Measurements from ENCODE around the gene BDKRB2.

Gene BDKRB2

DNA sequence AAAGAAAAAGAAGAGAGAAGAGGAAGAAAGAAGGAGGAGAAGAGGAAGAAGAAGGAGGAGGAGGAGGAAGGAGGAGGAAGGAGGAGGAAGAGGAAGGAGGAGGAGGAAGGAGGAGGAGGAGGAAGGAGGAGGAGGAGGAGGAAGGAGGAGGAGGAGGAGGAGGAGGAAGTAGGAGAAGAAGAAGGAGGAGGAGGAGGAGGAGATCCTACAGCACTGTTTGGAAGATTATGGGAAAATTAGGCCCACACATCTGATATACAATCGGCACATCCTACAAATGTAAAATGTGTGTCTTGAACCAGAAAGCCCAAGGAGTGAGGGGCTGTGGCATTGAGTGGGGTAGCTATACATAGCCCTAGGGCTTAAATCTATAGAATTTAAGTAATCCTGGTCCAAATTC lies 12.0 kb downstream of the BDKRB2 start:
- no peak overlapping the region for H3K4me3 ChIP-seq (ENCODE audit: low read depth, low read length)
- no peaks in the 10 kb centered on the region for H3K9me3 ChIP-seq (ENCODE audit: severe bottlenecking)
- no peaks in the 10 kb centered on the region for H3K36me3 ChIP-seq
- H3K27me3 ChIP-seq (ENCODE audit: insufficient read depth, low read depth, severe bottlenecking) = no peaks in the 10 kb centered on the region
- TF ChIP-seq CTCF (IDR thresholded peaks at IDR 0.05; ENCODE audit: low read depth, low read length) = no peak
- no peak for DNase-seq
- H3K27ac ChIP-seq = no peak overlapping the region

DNA sequence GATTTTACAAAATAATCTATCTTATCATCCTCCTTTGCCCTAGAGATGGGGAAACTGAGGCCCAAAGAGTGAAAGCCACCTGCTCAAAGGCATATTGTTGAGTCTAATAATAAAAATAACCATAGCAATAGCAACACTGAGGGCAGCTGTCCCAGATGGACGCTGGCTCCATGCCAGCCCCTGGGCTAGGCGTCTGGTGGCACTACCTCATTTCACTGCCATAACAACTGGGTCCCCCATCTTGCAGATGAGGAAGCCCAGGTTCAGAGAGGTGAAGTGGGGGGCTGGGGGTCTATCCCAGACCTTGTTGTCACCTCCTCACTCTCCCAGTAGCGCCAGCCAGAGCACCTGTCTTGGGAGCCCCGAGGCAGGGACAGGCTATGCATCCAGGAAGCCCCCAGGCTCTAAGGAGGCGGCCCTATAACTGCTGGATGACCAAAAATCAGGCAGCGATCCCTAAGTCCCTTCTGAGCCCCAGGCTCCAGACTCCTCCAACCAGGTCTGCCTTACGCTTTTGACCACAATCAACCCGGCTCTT lies 12.8 kb downstream of the BDKRB2 start:
- Histone ChIP-seq H3K36me3 (no peaks in the 10 kb centered on the region), H3K27ac (no peak overlapping the region), H3K27me3 (ENCODE audit: insufficient read depth, low read depth, severe bottlenecking) (no peaks in the 10 kb centered on the region), H3K9me3 (ENCODE audit: severe bottlenecking) (no peaks in the 10 kb centered on the region), H3K4me3 (ENCODE audit: low read depth, low read length) (no peak overlapping the region)
- no peak for DNase-seq
- TF ChIP-seq CTCF (IDR thresholded peaks at IDR 0.05; ENCODE audit: low read depth, low read length) = no peak

DNA sequence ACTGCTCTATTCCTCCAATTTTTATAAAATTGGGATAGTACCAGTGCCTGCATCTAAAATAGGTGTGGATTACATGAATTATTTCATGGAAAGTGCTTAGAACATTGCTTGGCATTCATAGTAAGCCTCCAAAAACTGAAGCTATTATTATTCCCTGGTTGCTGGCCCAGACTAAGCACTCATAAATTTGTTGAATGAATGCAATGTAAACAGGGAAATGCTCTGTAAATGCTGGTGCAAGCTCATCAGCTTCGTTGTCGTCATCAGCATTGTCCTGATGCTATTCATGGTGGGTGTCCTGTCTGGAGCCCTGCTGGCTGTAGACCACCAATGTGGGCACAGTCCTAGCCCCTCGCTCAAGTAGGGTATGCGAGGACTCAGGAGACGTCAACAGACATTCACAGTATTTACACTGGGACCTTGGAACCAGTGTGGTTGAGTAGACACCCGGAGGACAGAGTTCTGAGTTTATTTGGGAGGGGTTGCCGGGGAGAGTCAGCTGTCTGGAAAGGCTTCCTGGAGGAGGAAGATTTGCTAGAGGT lies 16.5 kb downstream of the BDKRB2 start:
- H3K4me3 ChIP-seq (ENCODE audit: low read depth, low read length) = no peak overlapping the region
- H3K9me3 ChIP-seq (ENCODE audit: severe bottlenecking) = no peaks in the 10 kb centered on the region
- no peak for DNase-seq
- TF ChIP-seq CTCF (IDR thresholded peaks at IDR 0.05; ENCODE audit: low read depth, low read length) = no peak
- H3K36me3 ChIP-seq = no peaks in the 10 kb centered on the region
- no peak overlapping the region for H3K27ac ChIP-seq
- H3K27me3 ChIP-seq (ENCODE audit: insufficient read depth, low read depth, severe bottlenecking) = no peaks in the 10 kb centered on the region

DNA sequence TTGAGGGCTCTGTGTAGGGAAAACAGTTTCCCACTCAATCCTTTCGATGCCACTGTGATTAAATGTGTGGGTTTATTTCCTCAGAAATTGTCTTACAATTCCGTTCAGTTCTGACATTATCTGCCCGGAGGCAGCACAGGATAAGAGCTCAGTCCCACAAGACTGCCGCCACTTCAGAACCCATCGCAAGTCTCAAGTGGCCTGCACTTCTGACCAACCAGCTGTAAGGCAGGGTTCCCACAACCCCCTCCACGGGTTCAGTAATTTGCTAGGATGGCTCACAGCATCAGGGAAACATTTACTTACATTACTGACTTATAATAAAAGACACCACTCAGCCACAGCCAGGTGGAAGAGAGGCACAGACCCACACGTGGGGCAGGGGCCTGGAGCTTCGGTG lies 17.2 kb downstream of the BDKRB2 start:
- no peak overlapping the region for H3K27ac ChIP-seq
- DNase-seq = no peak
- no peaks in the 10 kb centered on the region for H3K9me3 ChIP-seq (ENCODE audit: severe bottlenecking)
- no peak for TF ChIP-seq CTCF (IDR thresholded peaks at IDR 0.05; ENCODE audit: low read depth, low read length)
- no peaks in the 10 kb centered on the region for H3K36me3 ChIP-seq
- H3K27me3 ChIP-seq (ENCODE audit: insufficient read depth, low read depth, severe bottlenecking) = no peaks in the 10 kb centered on the region
- H3K4me3 ChIP-seq (ENCODE audit: low read depth, low read length) = no peak overlapping the region

DNA sequence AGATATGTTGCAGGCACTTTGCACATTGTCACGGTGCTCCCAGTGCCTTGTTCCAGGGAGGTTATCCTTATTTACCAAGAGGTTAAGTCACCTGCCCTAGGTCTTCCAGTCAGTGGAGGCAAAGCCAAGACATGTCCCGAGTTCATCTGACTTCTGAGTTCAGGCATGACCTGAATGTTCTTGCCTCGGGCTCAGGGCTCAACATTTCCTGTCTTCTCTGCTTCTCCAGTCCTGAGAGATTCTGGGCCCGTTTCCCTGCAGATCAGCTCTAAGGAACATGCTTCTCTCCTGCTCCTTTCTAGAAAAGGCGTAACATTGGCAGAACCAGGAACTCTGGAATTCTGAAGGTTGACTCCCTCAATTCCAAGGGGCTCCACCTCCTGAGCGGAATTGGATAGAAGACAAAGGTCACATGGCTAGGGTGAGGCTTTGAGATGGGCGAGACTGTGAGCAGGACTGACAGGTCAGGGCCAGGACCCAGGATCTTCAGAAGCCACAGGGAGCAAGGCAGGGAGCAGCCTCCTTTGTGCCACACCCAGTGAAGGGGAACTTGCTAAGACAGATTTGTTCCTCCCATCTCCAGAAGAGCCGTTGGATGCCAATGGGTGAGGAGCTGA lies 19.9 kb downstream of the BDKRB2 start:
- no peaks in the 10 kb centered on the region for H3K27me3 ChIP-seq (ENCODE audit: insufficient read depth, low read depth, severe bottlenecking)
- no peak overlapping the region for H3K27ac ChIP-seq
- DNase-seq = no peak
- no peaks in the 10 kb centered on the region for H3K36me3 ChIP-seq
- no peak for TF ChIP-seq CTCF (IDR thresholded peaks at IDR 0.05; ENCODE audit: low read depth, low read length)
- no peak overlapping the region for H3K4me3 ChIP-seq (ENCODE audit: low read depth, low read length)
- peaks cover 6% of the 10 kb centered on the region for H3K9me3 ChIP-seq (ENCODE audit: severe bottlenecking)

- TF ChIP-seq CTCF (IDR thresholded peaks at IDR 0.05; ENCODE audit: low read depth, low read length) = no peak
- Histone ChIP-seq H3K4me3 (ENCODE audit: low read depth, low read length) (no peak overlapping the region), H3K27me3 (ENCODE audit: insufficient read depth, low read depth, severe bottlenecking) (no peaks in the 10 kb centered on the region), H3K9me3 (ENCODE audit: severe bottlenecking) (peaks cover 6% of the 10 kb centered on the region), H3K36me3 (no peaks in the 10 kb centered on the region), H3K27ac (no peak overlapping the region)
- no peak for DNase-seq
Measured at GRCh38 chr14:96225213-96225612, 20.6 kb downstream of the BDKRB2 start.

Measured in WERI-Rb-1 (cell line).